Retinal pigment epithelial cell (primary cell): ENCODE results near the gene ALG2.
A peak's percentile ranks its signal among the peaks of the same experiment; 100 is the strongest.

Experiments used
- DNase-seq: peaks from one replicate; pipeline ENCODE4 v3.0.0-alpha.2; 2010; ENCODE audit warnings: low read depth
- H3K4me3 ChIP-seq: 2 replicates; pipeline ENCODE4 v1.5.1; 2011; ENCODE audit warnings: mild to moderate bottlenecking, low read length, control low read depth, moderate library complexity
- CTCF ChIP-seq: conservative IDR thresholded peaks from 2 replicates; pipeline ENCODE4 v1.5.1; 2011; ENCODE audit warnings: low read depth, low read length, control low read depth, inconsistent platforms

ALG2 gene

GRCh38 chr9:99185348-99185632 lies 36.5 kb downstream of the ALG2 start:
- DNase-seq, result no peak
- no peak overlapping the region for H3K4me3 ChIP-seq
- TF ChIP-seq CTCF, result no peak

DNA sequence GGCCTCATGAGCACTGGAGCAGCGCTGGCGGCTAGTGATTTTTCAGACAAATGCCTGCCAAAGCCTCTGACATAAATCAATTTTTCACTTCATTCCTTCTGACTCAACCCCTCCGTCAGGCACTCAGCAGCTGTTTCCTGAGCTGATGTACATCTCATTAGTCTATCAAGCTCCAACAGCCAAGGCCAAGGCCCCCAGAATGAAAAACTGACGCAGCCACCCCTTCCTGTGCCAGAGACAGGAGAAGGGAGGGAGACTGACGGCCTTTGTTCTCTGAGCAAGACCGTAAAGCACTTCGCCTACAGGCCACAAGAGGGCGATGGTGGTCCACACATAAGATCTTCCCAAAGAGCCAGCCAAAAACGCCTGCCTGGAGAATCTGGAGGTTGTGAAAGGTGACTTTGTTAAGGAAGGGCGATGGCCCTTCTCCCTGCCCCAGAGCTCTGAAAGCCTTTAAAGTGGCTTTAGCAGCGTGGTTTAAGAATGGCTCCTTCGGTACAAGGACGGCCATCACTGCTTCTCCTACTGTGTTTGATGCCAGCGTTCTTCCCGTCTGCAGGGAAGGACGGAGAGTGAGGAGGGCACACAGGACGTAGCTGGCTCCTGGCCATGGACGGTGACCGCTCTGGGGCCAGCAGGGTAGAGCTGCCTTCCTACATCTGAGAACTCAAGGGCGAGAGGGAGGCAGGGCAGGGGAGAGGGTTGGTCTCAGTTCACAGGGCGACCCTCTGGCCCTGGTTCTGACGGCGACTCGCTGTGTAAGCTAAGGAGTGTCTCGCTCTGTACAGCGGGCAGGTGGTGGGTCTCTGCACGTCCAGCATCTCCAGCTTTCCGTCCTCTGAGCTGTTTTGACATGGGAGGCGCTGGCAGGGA lies 37.0 kb downstream of the ALG2 start:
- peak; percentile 97 for TF ChIP-seq CTCF
- peak overlapping the region; percentile 45 for H3K4me3 ChIP-seq
- DNase-seq, result peak; percentile 52

- H3K4me3 ChIP-seq, result no peak overlapping the region
- no peak for TF ChIP-seq CTCF
- DNase-seq, result no peak
Measured at GRCh38 chr9:99184110-99184474, 37.6 kb downstream of the ALG2 start.

DNA sequence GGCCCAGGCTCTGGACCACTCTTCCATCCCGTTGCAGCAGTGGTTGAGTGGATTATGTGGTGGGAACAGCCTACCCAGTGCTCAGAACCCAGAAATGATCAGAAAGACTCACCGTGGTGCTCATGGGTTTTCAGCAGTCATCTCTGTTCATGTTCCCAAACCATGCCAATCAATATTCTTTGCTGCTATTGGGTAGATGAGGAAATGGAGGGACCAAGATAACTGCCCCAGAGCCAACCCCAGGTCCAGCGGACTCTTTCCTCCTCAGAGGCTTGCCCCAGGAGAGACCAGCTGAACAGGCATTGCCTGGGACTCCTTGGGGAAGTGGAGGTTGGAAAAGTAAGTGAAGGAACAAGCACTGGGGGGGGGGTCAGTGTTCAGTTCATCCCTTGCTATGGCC lies 38.1 kb downstream of the ALG2 start:
- no peak for TF ChIP-seq CTCF
- DNase-seq, result no peak
- no peak overlapping the region for H3K4me3 ChIP-seq

DNA sequence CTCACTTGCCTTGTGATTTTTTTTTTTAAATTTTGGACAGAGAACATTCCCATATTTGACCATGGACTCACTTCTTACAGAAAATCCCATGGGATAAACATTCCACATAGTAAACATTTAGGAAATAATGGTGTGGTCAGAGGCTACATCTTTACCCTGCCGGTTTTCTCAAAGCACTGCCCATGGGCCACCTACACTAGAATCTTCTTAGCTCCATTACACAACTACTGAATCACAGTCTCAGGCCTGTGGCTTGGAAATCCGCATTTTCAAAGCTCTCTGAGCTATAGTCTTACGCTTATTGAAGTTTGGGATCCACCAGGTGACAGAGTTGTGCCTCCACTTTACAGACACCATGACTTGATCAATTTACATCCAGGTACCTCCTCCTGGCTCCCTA lies 39.4 kb downstream of the ALG2 start:
- no peak for TF ChIP-seq CTCF
- DNase-seq, result no peak
- no peak overlapping the region for H3K4me3 ChIP-seq

DNA sequence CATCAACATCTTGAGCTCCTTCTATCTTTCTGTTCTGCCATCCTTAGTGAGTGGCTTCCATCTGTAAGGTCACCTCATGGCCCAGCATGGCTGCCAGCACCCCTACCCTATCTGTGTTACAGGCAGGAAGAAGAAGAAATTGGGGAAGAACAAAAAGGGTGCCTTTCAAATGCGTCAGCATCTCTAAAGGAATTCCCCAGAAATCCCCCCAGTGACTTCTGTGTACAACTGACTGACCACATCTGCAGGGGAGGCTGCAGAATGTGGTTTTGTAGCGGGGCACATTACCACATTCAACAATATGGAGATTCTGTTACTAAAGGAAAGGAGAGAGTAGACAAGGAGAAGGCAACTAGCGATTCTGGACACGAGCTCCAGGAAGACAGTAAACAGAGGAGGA lies 40.1 kb downstream of the ALG2 start:
- no peak overlapping the region for H3K4me3 ChIP-seq
- no peak for TF ChIP-seq CTCF
- no peak for DNase-seq

DNA sequence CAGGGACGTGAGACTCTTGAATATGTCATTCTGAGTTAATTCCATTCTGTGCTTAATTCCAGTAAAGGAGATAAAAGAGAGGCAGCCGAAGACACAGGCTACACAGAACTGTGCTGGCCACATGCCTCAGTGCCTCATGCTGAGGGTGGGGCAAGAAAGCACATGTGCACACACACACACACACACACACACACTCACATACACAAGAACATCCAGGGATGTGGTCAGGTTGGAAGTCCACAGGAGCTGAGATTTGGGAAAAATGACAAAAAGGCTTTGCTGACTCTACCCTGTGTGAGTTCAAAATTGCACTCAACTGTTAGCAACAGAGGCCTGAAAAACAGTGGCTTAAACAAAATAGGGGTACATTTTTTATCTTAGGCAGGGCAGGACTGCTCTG lies 40.5 kb downstream of the ALG2 start:
- TF ChIP-seq CTCF, result no peak
- no peak overlapping the region for H3K4me3 ChIP-seq
- no peak for DNase-seq
